H1 (cell line): ENCODE data around the gene ELMOD1. TPM values are rescaled to one million over a fixed set of nuclear protein-coding genes. Genes with fewer than 3 reads are reported as not detected.

Source experiments
- CTCF ChIA-PET: fragments of 300-600 bp; sonication (Branson Sonifier 250); formaldehyde crosslinking; loops from one replicate; lab custom pipeline; 2021; ENCODE audit not compliant: partially characterized antibody; lab: Charles Lee
- POLR2A ChIA-PET: fragments of 300-600 bp; sonication (Branson Sonifier 250); formaldehyde crosslinking; loops from one replicate; lab custom pipeline; 2021; ENCODE audit warnings: inconsistent platforms; ENCODE audit not compliant: partially characterized antibody; lab: Charles Lee
- DNase-seq, 2 experiments: peaks; one replicate each; pipeline versions ENCODE4 v3.0.0 to v3.0.0-alpha.2; 2010 to 2022; ENCODE audit warnings: low spot score in 2 of 2, low read depth in 1 of 2, mixed read lengths in 1 of 2
- FAIRE-seq: peaks from 2 replicates; lab custom pipeline; 2011; peaks lifted over from hg19 to GRCh38; lab: Jason Lieb, UNC
- H2AFZ ChIP-seq: 2 replicates; pipeline ENCODE4 v1.8.1; 2012; ENCODE audit warnings: low read length, inconsistent platforms
- H2AK5ac ChIP-seq: 2 replicates; pipeline ENCODE4 v1.6.1; 2013; ENCODE audit warnings: low read depth, low read length
- H2BK120ac ChIP-seq: replicated peaks from 2 replicates; pipeline ENCODE3; 2013; ENCODE audit warnings: low read depth, low read length, inconsistent platforms
- H2BK12ac ChIP-seq: 2 replicates; pipeline ENCODE4 v1.6.1; 2013; ENCODE audit warnings: low read depth, low read length
- H2BK15ac ChIP-seq: 2 replicates; pipeline ENCODE4 v1.6.1; 2013; ENCODE audit warnings: low read length
- H2BK20ac ChIP-seq: 2 replicates; pipeline ENCODE4 v1.6.1; 2013; ENCODE audit warnings: low read length
- H2BK5ac ChIP-seq: 2 replicates; pipeline ENCODE4 v1.6.1; 2013; ENCODE audit warnings: low read depth, low read length
- H3K14ac ChIP-seq: 2 replicates; pipeline ENCODE4 v1.6.1; 2013; ENCODE audit warnings: inconsistent platforms; ENCODE audit not compliant: insufficient read length
- H3K18ac ChIP-seq: 2 replicates; pipeline ENCODE4 v1.6.1; 2013; ENCODE audit warnings: low read length; ENCODE audit errors: extremely low read depth
- H3K23ac ChIP-seq: 2 replicates; pipeline ENCODE4 v1.6.1; 2013; ENCODE audit warnings: inconsistent platforms; ENCODE audit not compliant: insufficient read length
- H3K23me2 ChIP-seq: 2 replicates; pipeline ENCODE4 v1.6.1; 2013; ENCODE audit warnings: low read depth, low read length
- H3K27ac ChIP-seq: 2 replicates; pipeline ENCODE4 v1.6.1; 2011; ENCODE audit warnings: low read depth, low read length, inconsistent platforms
- H3K27me3 ChIP-seq, 4 experiments: replicated peaks in 1 of 4; 1 replicate in 1 of 4; 2 replicates in 3 of 4; pipeline versions ENCODE4 v1.6.1 to v1.8.1; 2011 to 2013; ENCODE audit warnings: low read length in 3 of 4, mild to moderate bottlenecking in 3 of 4, inconsistent platforms in 2 of 4, mixed read lengths in 2 of 4, moderate library complexity in 1 of 4; ENCODE audit not compliant: control insufficient read depth in 3 of 4, insufficient read depth in 3 of 4; ENCODE audit errors: extremely low read depth in 1 of 4
- H3K36me3 ChIP-seq, 4 experiments: 2 replicates each; pipeline versions ENCODE4 v1.6.1 to v1.8.1; 2011 to 2013; ENCODE audit warnings: mild to moderate bottlenecking in 4 of 4, low read length in 3 of 4, moderate library complexity in 2 of 4, control low read depth in 1 of 4, inconsistent platforms in 1 of 4; ENCODE audit not compliant: insufficient read depth in 4 of 4, control insufficient read depth in 2 of 4
- H3K4ac ChIP-seq: replicated peaks from 2 replicates; pipeline ENCODE3; 2013; ENCODE audit warnings: low read length, low read depth, mixed read lengths, inconsistent platforms; ENCODE audit not compliant: insufficient read length
- H3K4me1 ChIP-seq, 4 experiments: replicated peaks in 1 of 4; 1 replicate in 1 of 4; 2 replicates in 3 of 4; pipeline versions ENCODE4 v1.6.1 to v1.8.1; 2011 to 2013; ENCODE audit warnings: low read length in 3 of 4, inconsistent platforms in 2 of 4, mixed read lengths in 1 of 4; ENCODE audit not compliant: insufficient read depth in 4 of 4, control insufficient read depth in 3 of 4
- H3K4me2 ChIP-seq, 2 experiments: 2 replicates each; pipeline versions ENCODE4 v1.6.1 to v1.8.1; 2011 to 2013; ENCODE audit warnings: low read depth in 2 of 2, low read length in 2 of 2, control low read depth in 1 of 2, inconsistent platforms in 1 of 2, mild to moderate bottlenecking in 1 of 2; ENCODE audit not compliant: insufficient read depth in 1 of 2
- H3K4me3 ChIP-seq, 4 experiments: fragments of 200-600, 300-600 bp in 1 of 4; sonication (generic), shearing (Covaris generic), sonication (Bioruptor Twin) in 1 of 4; 2 replicates each; pipeline versions ENCODE4 v1.5.1 to v1.8.1; 2011 to 2016; ENCODE audit warnings: low read length in 4 of 4, low read depth in 3 of 4, control low read depth in 2 of 4, inconsistent platforms in 2 of 4, mild to moderate bottlenecking in 2 of 4, mixed read lengths in 1 of 4, moderate library complexity in 1 of 4; ENCODE audit not compliant: insufficient read depth in 2 of 4; ENCODE audit errors: extremely low read depth in 1 of 4
- H3K56ac ChIP-seq: replicated peaks from 2 replicates; pipeline ENCODE3; 2013; ENCODE audit warnings: low read depth, mild to moderate bottlenecking, mixed read lengths, low read length, inconsistent platforms; ENCODE audit not compliant: insufficient read length
- H3K79me1 ChIP-seq: 2 replicates; pipeline ENCODE4 v1.6.1; 2013; ENCODE audit warnings: low read depth, low read length, control low read depth
- H3K79me2 ChIP-seq, 2 experiments: 2 replicates each; pipeline versions ENCODE4 v1.6.1 to v1.8.1; 2012 to 2013; ENCODE audit warnings: low read length in 2 of 2, mild to moderate bottlenecking in 2 of 2, inconsistent platforms in 1 of 2; ENCODE audit not compliant: insufficient read depth in 2 of 2, control insufficient read depth in 1 of 2
- H3K9ac ChIP-seq, 4 experiments: replicated peaks in 1 of 4; 1 replicate in 1 of 4; 2 replicates in 3 of 4; pipeline versions ENCODE4 v1.6.1 to v1.8.1; 2011 to 2013; ENCODE audit warnings: low read depth in 3 of 4, low read length in 3 of 4, control low read depth in 2 of 4, mild to moderate bottlenecking in 2 of 4, moderate library complexity in 2 of 4, inconsistent platforms in 1 of 4; ENCODE audit errors: extremely low read depth in 1 of 4
- H3K9me3 ChIP-seq, 2 experiments: 2 replicates each; pipeline versions ENCODE4 v1.6.1 to v1.8.1; 2012 to 2013; ENCODE audit warnings: mild to moderate bottlenecking in 2 of 2, moderate library complexity in 2 of 2, control low read depth in 1 of 2, inconsistent platforms in 1 of 2, low read depth in 1 of 2, low read length in 1 of 2, mixed read lengths in 1 of 2; ENCODE audit not compliant: insufficient read depth in 2 of 2
- H4K20me1 ChIP-seq, 2 experiments: replicated peaks in 1 of 2; 2 replicates each; pipeline versions ENCODE3 to v1.8.1; 2011 to 2013; ENCODE audit warnings: inconsistent platforms in 2 of 2, low read length in 2 of 2, mild to moderate bottlenecking in 1 of 2; ENCODE audit not compliant: insufficient read depth in 2 of 2, control insufficient read depth in 1 of 2
- H4K5ac ChIP-seq: 2 replicates; pipeline ENCODE4 v1.6.1; 2013; ENCODE audit warnings: low read length, low read depth, mixed read lengths, inconsistent platforms; ENCODE audit not compliant: insufficient read length
- H4K8ac ChIP-seq: 2 replicates; pipeline ENCODE4 v1.8.0; 2013; ENCODE audit warnings: mild to moderate bottlenecking, moderate library complexity, low read length, inconsistent platforms; ENCODE audit not compliant: insufficient read depth; ENCODE audit errors: extremely low read depth
- H4K91ac ChIP-seq: replicated peaks from 2 replicates; pipeline ENCODE3; 2013; ENCODE audit warnings: low read length, mixed read lengths, inconsistent platforms; ENCODE audit not compliant: insufficient read length
- BCL11A ChIP-seq, 2 experiments: IDR thresholded peaks; one replicate each; pipeline ENCODE4 v1.6.1; 2011; ENCODE audit warnings: low read depth in 2 of 2, low read length in 2 of 2, mild to moderate bottlenecking in 2 of 2
- CBX8 ChIP-seq: fragments of 300-800, 300-1000 bp; sonication (generic); IDR thresholded peaks from 2 replicates; pipeline ENCODE4 v1.7.1; 2016; ENCODE audit warnings: low read depth, low read length, borderline replicate concordance
- CTBP2 ChIP-seq: IDR thresholded peaks from 2 replicates; pipeline ENCODE4 v1.7.0; 2011; ENCODE audit warnings: borderline replicate concordance, mild to moderate bottlenecking, moderate library complexity, mixed read lengths, low read length; ENCODE audit not compliant: insufficient read depth, insufficient read length
- EP300 ChIP-seq, 2 experiments: IDR thresholded peaks; 1 replicate in 1 of 2; 2 replicates in 1 of 2; pipeline ENCODE4 v1.6.1; 2011 to 2012; ENCODE audit warnings: low read depth in 2 of 2, low read length in 2 of 2, mild to moderate bottlenecking in 2 of 2, borderline replicate concordance in 1 of 2, inconsistent platforms in 1 of 2, moderate library complexity in 1 of 2
- JUND ChIP-seq: IDR thresholded peaks from 2 replicates; pipeline ENCODE4 v1.6.1; 2011; ENCODE audit warnings: mild to moderate bottlenecking, improper control_type of control experiment, low read length
- NRF1 ChIP-seq: IDR thresholded peaks from 2 replicates; pipeline ENCODE4 v1.6.1; 2011; ENCODE audit warnings: mild to moderate bottlenecking, low read depth, low read length, improper control_type of control experiment
- PHF8 ChIP-seq: fragments of 200-600 bp; sonication (generic); conservative IDR thresholded peaks from 2 replicates; pipeline ENCODE4 v1.7.1; 2012; ENCODE audit warnings: low read depth, mild to moderate bottlenecking, inconsistent platforms, low read length, moderate library complexity
- RAD21 ChIP-seq, 2 experiments: IDR thresholded peaks in 1 of 2; conservative IDR thresholded peaks in 1 of 2; 2 replicates each; pipeline ENCODE4 v1.6.1; 2011; ENCODE audit warnings: low read depth in 2 of 2, low read length in 2 of 2, improper control_type of control experiment in 1 of 2, inconsistent platforms in 1 of 2, mild to moderate bottlenecking in 1 of 2, moderate library complexity in 1 of 2
- RFX5 ChIP-seq: IDR thresholded peaks from 2 replicates; pipeline ENCODE4 v1.6.1; 2011; ENCODE audit warnings: low read depth, low read length, improper control_type of control experiment, borderline replicate concordance
- RXRA ChIP-seq: IDR thresholded peaks from 2 replicates; pipeline ENCODE4 v1.6.1; 2011; ENCODE audit warnings: low read depth, mild to moderate bottlenecking, low read length, moderate library complexity; ENCODE audit not compliant: insufficient read depth
- SIX5 ChIP-seq: IDR thresholded peaks from 2 replicates; pipeline ENCODE4 v1.6.1; 2011; ENCODE audit warnings: mild to moderate bottlenecking, low read depth, low read length
- SUZ12 ChIP-seq: fragments of 200-600 bp; sonication (generic); IDR thresholded peaks from 2 replicates; pipeline ENCODE4 v1.6.1; 2012; ENCODE audit warnings: mild to moderate bottlenecking, inconsistent platforms, low read length, moderate library complexity, mixed read lengths
- WGBS, 2 experiments: shearing (Covaris generic) in 1 of 2; methylation state at CpG; one replicate each; pipeline versions ENCODE4 v1.1.6 to v1.1.7; 2013 to 2015; ENCODE audit warnings: low lambda C conversion rate in 2 of 2, mixed read lengths in 2 of 2, inconsistent platforms in 1 of 2, low coverage in 1 of 2, missing lambda C conversion rate in 1 of 2; ENCODE audit not compliant: insufficient replicate concordance in 2 of 2, insufficient coverage in 1 of 2, insufficient read length in 1 of 2; ENCODE audit errors: extremely low coverage in 1 of 2, missing lambda C conversion rate in 1 of 2; 5-methylcytosine and 5-hydroxymethylcytosine counted together
- polyA plus RNA-seq, 7 experiments: library from polyadenylated mRNA; depleted of rRNA in 3 of 7; stranded (reverse) in 5 of 7; unstranded in 2 of 7; fragments of >200 nt in 5 of 7; fragments of 200-250 nt in 2 of 7; gene quantifications; 1 replicate in 5 of 7; 2 replicates in 1 of 7; 4 replicates in 1 of 7; pipeline versions ENCODE4 v1.2.1 to v1.2.3, GENCODE V29; 2011 to 2013; ENCODE audit warnings: missing spikeins in 2 of 7, mixed read lengths in 2 of 7
- total RNA-seq: library from RNA; stranded (reverse); fragmentation: NEBNext Ultra II Directional; extraction: Animal tissue kit (Norgen Biotek cat#: 25700); gene quantifications from 2 replicates; pipeline ENCODE4 v1.2.1, GENCODE V29; 2021

The ELMOD1 gene
- total and polyA plus RNA-seq, 2 of the 8 experiments (the other 6 are each of a cell fraction or from before 2014, with no cell fraction given) = 0.47 to 1.6 TPM

- H3K4me2 ChIP-seq = peak overlapping the region; percentile 17 to 30; a peak in 2 of 4 replicates
- no peak for TF ChIP-seq PHF8
- no peak for TF ChIP-seq NRF1
- TF ChIP-seq EP300 (IDR thresholded peaks at IDR 0.05; ENCODE audit: borderline replicate concordance in 1 of 2, low read depth in 2 of 2, low read length in 2 of 2) = no peak
- no peak for TF ChIP-seq RFX5
- no peak for TF ChIP-seq JUND
- TF ChIP-seq RXRA = no peak
- no peak for TF ChIP-seq RAD21 (IDR thresholded peaks at IDR 0.05 in 1 of 2, conservative IDR thresholded peaks at IDR 0.05 in 1 of 2; ENCODE audit: low read depth in 2 of 2, low read length in 2 of 2)
- TF ChIP-seq BCL11A (IDR thresholded peaks at IDR 0.05; ENCODE audit: low read depth in 2 of 2, low read length in 2 of 2) = no peak
- no peak for TF ChIP-seq SUZ12
- no peak for TF ChIP-seq SIX5
- TF ChIP-seq CBX8 = no peak
- no peak for TF ChIP-seq CTBP2
- TF ChIP-seq, all 59 proteins: peak for 0
- no peaks in the 10 kb centered on the region for H3K27me3 ChIP-seq
- CTCF ChIA-PET = no interaction called here
- no peak overlapping the region for H3K23ac ChIP-seq
- no peaks in the 10 kb centered on the region for H3K36me3 ChIP-seq
- no peaks in the 10 kb centered on the region for H3K79me1 ChIP-seq
- no peak overlapping the region for H4K8ac ChIP-seq
- no peak overlapping the region for H2BK20ac ChIP-seq
- no peak overlapping the region for H3K4me3 ChIP-seq
- no peaks in the 10 kb centered on the region for H3K23me2 ChIP-seq
- no peaks in the 10 kb centered on the region for H3K9me3 ChIP-seq
- H4K91ac ChIP-seq = no peak overlapping the region
- H3K4ac ChIP-seq = no peak overlapping the region
- peaks cover 1 to 9% (median 4%) of the 10 kb centered on the region in 4 experiments; a peak in 5 of 7 replicates for H3K4me1 ChIP-seq
- no peak overlapping the region for H2AK5ac ChIP-seq
- DNase-seq (no peak), FAIRE-seq (peak; percentile 80)
- no peak overlapping the region for H2BK120ac ChIP-seq
- no peak overlapping the region for H2AFZ ChIP-seq
- WGBS, 2 experiments = 35% methylated on average over 3 of the region's 3 CpGs; no CpG with 5 or more reads in 1 of the 2 experiments
- H3K79me2 ChIP-seq = no peaks in the 10 kb centered on the region
- no peaks in the 10 kb centered on the region for H4K20me1 ChIP-seq
- no peak overlapping the region for H3K9ac ChIP-seq
- H2BK15ac ChIP-seq = no peak overlapping the region
- H3K14ac ChIP-seq = no peak overlapping the region
- H2BK12ac ChIP-seq = no peak overlapping the region
- H3K56ac ChIP-seq = no peak overlapping the region
- no peak overlapping the region for H3K27ac ChIP-seq
- no peak overlapping the region for H3K18ac ChIP-seq
- H4K5ac ChIP-seq = no peak overlapping the region
- H2BK5ac ChIP-seq = no peak overlapping the region
- POLR2A ChIA-PET = no interaction called here
Observed at GRCh38 chr11:107648242-107648641, 57.3 kb downstream of the ELMOD1 start.
